Kidney epithelial cell (primary cell): ENCODE data around the gene PDAP1. TPM values are rescaled to one million over a fixed set of nuclear protein-coding genes. Genes with fewer than 3 reads are reported as not detected.

Experiments
- DNase-seq: peaks from one replicate; pipeline ENCODE4 v3.0.0-alpha.2; 2010; ENCODE audit warnings: low read depth
- H3K27me3 ChIP-seq: 2 replicates; pipeline ENCODE4 v1.6.0; 2011; ENCODE audit warnings: low read length; ENCODE audit not compliant: control insufficient read depth, insufficient read depth
- H3K36me3 ChIP-seq: 2 replicates; pipeline ENCODE4 v1.5.1; 2011; ENCODE audit warnings: low read length; ENCODE audit not compliant: control insufficient read depth, insufficient read depth
- H3K4me3 ChIP-seq: 2 replicates; pipeline ENCODE4 v1.5.1; 2011; ENCODE audit warnings: low read depth, mild to moderate bottlenecking, control low read depth, low read length
- CTCF ChIP-seq: IDR thresholded peaks from 2 replicates; pipeline ENCODE4 v1.5.1; 2011; ENCODE audit warnings: mild to moderate bottlenecking, moderate library complexity, low read length, control low read depth, inconsistent platforms; ENCODE audit not compliant: insufficient read depth, poor library complexity, severe bottlenecking
- total RNA-seq: library from RNA; depleted of rRNA; stranded (reverse); fragments of >200 nt; gene quantifications from 2 replicates; pipeline ENCODE4 v1.2.3, GENCODE V29; 2015

Gene PDAP1
- total RNA-seq, 1 donor from 2014 or later, result 133 TPM

GRCh38 chr7:99453105-99453504 lies 44.7 kb upstream of the PDAP1 start:
- H3K27me3 ChIP-seq, result no peaks in the 10 kb centered on the region
- DNase-seq, result no peak
- H3K36me3 ChIP-seq, result peaks cover 11% of the 10 kb centered on the region
- TF ChIP-seq CTCF, result no peak
- no peak overlapping the region for H3K4me3 ChIP-seq

GRCh38 chr7:99452541-99452940 lies 44.1 kb upstream of the PDAP1 start:
- H3K27me3 ChIP-seq, result no peaks in the 10 kb centered on the region
- DNase-seq, result no peak
- TF ChIP-seq CTCF, result no peak
- peaks cover 12% of the 10 kb centered on the region for H3K36me3 ChIP-seq
- no peak overlapping the region for H3K4me3 ChIP-seq

GRCh38 chr7:99451936-99452335 lies 43.5 kb upstream of the PDAP1 start:
- no peak overlapping the region for H3K4me3 ChIP-seq
- H3K27me3 ChIP-seq, result no peaks in the 10 kb centered on the region
- TF ChIP-seq CTCF, result no peak
- DNase-seq, result no peak
- peaks cover 11% of the 10 kb centered on the region for H3K36me3 ChIP-seq

- Histone ChIP-seq H3K4me3 (no peak overlapping the region), H3K27me3 (no peaks in the 10 kb centered on the region), H3K36me3 (peaks cover 11% of the 10 kb centered on the region)
- no peak for TF ChIP-seq CTCF
- DNase-seq, result no peak
Observed at GRCh38 chr7:99449326-99449725, 40.9 kb upstream of the PDAP1 start.

- no peak for DNase-seq
Observed at GRCh38 chr7:99448855-99449254, 40.5 kb upstream of the PDAP1 start.

More at GRCh38 chr7:99448855-99449254, 40.5 kb upstream of the PDAP1 start:
- Histone ChIP-seq H3K4me3 (no peak overlapping the region), H3K27me3 (no peaks in the 10 kb centered on the region), H3K36me3 (peaks cover 9% of the 10 kb centered on the region)
- TF ChIP-seq CTCF, result no peak
